CMK (cell line): Measurements from ENCODE around the gene KBTBD13.
"Not testable (repeated sequence)": the region's sequence is repeated elsewhere in the genome, so short reads cannot be mapped to it uniquely, and the experiment has no call there.

Experiments
- DNase-seq: peaks from one replicate; pipeline ENCODE4 v3.0.0-alpha.2; 2010; ENCODE audit warnings: low read depth

The KBTBD13 gene

GRCh38 chr15:65076486-65077290, at the start of gene KBTBD13:
TSS of gene KBTBD13 (plus strand) at chr15:65076746. CDS start at chr15:65076816, 70 bp downstream.
- DNase-seq, result no peak

GRCh38 chr15:65026756-65027155, 49.8 kb upstream of the KBTBD13 start:
- no peak for DNase-seq

DNA sequence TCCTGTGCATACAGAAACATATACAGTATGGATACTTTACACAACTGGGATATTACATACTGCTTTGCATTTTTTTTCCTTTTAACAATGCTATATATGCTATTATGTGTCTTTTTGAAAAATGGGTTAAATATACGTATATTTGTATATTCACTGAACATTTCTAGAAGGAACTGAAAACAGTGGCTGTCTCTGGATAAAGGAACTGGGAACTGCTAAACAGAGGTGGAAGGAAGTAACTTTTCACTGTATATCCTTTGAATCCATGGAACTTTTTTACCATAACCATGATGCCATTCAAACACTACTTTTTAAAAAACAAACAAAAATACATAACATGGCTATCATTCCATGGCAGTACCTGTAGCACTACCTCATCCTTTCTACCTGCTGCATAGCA, 49.0 kb upstream of the KBTBD13 start:
- DNase-seq, result no peak

- no peak for DNase-seq
Measured at GRCh38 chr15:65028338-65028737, 48.2 kb upstream of the KBTBD13 start.

DNA sequence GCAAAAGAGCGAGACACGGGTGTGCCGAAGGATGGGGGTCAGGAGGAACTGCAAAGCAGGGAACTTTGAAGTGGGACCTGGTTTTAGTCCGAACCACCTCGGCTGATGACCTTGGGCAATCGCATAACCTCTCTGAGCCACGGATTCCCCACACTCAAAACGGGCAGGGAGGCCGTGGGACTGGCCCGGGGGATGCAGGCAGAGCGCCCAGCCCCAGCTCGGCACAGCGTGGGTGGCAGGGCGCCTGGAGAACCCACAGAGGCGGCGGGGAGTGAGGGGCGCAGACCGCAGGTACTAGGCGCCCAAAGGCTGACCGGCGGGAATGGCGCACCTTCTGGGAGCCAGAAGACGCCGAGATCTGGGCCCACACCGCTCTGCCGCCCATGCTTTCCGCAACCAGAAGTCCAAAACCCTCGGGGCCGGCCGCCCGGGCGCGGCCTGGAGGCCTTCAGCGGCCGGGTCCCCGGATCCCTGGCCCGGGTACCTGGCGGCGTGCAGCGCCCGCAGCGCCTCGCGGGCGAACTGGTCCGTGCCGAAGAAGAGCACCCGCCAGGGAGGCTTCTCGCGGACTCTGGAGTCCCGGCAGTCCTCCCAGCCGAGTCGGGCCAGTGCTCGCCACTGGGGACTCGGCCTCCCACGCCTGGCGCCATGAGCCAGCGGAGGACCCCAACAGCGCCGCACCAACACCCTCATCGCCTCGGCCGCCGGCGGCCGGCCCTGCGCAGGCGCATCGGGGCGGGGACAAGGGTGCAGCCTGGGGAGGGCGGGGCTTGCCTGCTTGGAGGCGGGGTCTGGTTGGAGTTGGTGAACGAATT, 47.4 kb upstream of the KBTBD13 start, which contains the start of gene MTFMT:
TSS of gene MTFMT (minus strand) at position 719 of the 815 bp plus-strand sequence. CDS start at position 693, 26 bp downstream.
- peak; percentile 65 for DNase-seq

DNA sequence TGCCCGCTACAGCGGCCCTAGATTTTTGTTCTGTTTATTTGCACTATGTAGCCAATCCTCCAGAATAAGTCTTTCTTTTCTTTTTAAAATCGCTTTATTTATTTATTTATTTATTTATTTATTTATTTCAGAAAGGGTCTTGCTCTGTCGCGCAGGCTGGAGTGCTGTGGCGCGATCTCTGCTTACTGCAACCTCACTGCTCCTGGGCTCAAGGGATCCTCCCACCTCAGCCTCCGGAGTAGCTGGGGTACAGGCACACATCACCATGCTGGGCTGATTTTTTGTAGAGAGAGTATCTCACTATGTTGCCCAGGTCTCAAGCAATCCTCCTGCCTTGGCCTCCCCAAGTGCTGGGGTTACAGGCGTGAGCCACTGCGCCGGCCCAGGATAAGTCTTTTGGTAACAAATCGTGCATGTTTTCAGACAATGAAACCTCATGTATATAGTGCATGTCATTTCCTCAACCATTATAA, 46.8 kb upstream of the KBTBD13 start:
- no peak for DNase-seq

GRCh38 chr15:65032801-65033537, 43.6 kb upstream of the KBTBD13 start:
- DNase-seq, result no peak

- no peak for DNase-seq
Measured at GRCh38 chr15:65033659-65034269, 42.8 kb upstream of the KBTBD13 start.

GRCh38 chr15:65034719-65035118, 41.8 kb upstream of the KBTBD13 start:
- no peak for DNase-seq

- DNase-seq, result no peak
Measured at GRCh38 chr15:65037309-65037708, 39.2 kb upstream of the KBTBD13 start.

DNA sequence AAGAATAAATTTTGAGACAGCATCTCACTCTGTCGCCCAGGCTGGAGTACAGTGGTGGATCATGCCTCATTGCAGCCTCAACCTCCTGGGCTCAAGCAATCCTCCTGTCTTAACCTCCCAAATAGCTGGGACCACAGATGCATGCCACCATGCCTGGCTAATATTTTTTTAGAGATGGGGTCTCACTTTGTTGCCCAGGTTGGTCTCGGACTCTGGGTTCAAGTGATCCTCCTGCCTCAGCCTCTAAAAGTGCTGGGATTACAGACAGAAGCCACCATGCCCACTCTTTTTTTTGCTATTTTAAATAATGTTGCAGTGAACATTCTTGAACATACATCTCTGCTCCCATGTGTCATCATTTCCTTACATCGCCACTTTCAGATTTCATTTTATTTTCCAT, 38.1 kb upstream of the KBTBD13 start:
- no peak for DNase-seq

- DNase-seq, result no peak
Measured at GRCh38 chr15:65038836-65039235, 37.7 kb upstream of the KBTBD13 start.

- no peak for DNase-seq
Measured at GRCh38 chr15:65040461-65040860, 36.1 kb upstream of the KBTBD13 start.

DNA sequence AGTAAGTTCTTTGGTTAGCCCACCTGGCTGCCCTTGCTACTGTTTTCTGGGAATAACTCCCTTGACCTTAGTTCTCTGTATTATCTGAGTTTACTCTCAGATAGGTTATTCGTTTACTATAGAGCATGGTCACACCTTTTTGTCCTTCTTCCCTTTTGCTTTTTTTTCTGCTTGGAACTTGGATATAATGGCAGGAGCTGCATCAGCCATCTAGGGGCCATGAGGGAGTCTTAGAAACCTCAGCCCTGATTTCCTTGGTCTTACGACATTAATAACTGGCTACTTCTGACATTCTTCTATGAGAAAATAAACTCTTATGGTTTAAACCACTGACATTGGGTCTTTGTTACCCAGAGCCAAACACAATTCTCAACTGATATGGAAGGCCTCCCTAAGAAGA, 34.8 kb upstream of the KBTBD13 start:
- DNase-seq, result no peak

DNA sequence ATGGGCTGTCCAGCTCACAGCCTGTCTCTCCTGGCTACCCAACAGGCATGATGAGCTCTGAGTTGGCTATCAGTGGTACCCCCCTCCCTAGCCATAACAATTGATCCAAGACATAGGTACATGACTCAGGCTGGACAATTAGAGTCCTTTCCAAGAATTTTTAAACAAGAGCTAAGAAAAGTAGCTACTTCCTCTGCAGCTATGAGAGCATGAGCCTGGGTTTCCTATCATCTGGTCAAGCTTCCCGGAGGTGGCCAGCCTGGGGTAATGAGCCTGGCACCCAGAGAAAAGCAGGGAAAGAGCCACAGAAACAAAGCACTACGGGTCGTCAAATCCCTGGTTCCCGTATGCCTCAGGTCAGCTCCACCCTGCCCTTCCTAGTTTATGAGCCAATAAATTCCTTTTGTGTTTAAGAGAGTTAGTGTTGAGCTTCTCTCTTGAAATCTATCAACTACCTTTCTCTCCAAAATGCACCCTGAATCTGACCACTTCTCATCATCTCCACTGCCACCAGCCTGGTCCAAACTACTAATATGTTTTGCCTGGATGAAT, 33.7 kb upstream of the KBTBD13 start:
- DNase-seq, result no peak

DNA sequence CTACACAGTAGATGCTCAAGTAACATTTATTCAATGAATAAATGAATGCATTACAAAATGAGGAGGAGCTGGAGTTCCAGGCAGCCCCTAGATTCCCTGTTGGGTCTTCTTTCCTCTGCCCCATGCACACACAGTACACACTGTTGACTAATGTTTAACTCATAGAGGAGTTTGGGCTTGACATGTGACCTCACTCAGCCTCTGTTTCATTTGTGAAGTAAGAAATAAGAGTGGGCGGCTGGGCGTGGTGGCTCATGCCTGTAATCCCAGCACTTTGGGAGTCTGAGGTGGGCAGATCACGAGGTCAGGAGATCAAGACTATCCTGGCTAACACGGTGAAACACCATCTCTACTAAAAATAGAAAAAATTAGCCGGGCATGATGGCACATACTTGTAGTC, 32.3 kb upstream of the KBTBD13 start:
- not testable (repeated sequence) for DNase-seq

DNA sequence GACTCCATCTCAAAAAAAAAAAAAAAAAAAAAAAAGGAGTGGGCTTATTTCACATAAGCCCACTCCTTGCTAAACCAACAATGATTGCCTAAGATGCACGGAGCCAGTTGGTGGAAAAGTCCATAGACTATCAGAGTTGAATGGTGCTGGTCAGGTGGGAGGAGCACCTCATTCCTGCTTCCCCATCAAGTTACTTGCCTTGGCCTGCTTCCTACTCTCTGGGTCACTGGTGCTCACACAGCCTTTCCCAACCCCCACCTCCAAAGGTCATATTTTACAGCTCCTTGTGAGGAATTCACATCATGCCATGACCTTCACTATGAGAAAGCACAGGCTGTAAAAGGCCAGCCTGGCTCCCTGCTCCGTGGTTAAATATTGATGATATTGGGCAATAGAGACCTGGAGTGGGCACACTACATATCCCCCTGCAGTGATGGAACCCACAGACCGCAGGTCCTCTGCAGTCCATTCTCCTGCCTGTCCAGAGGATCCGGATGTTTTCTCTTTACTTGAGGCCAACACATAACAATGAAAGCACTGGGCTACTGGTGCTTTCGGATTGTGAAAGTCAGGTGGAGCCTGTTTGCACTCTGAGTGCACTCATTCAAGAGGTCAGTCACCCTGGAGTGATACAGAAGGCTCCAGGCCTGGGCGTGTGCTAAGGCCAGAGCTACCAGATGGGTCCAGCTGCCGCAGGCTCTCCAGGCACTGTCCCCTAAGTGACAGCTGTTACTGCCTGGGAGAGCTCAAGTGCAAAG, 31.6 kb upstream of the KBTBD13 start, which contains the start of gene SLC51B:
TSS of gene SLC51B (plus strand) at position 664 of the 758 bp plus-strand sequence. CDS start 4,618 bp downstream, outside the sequence.
- DNase-seq, result no peak

GRCh38 chr15:65048241-65048640, 28.3 kb upstream of the KBTBD13 start:
- no peak for DNase-seq

GRCh38 chr15:65049418-65049840, 27.1 kb upstream of the KBTBD13 start:
- peak; percentile 80 for DNase-seq

GRCh38 chr15:65050270-65050669, 26.3 kb upstream of the KBTBD13 start:
- no peak for DNase-seq

DNA sequence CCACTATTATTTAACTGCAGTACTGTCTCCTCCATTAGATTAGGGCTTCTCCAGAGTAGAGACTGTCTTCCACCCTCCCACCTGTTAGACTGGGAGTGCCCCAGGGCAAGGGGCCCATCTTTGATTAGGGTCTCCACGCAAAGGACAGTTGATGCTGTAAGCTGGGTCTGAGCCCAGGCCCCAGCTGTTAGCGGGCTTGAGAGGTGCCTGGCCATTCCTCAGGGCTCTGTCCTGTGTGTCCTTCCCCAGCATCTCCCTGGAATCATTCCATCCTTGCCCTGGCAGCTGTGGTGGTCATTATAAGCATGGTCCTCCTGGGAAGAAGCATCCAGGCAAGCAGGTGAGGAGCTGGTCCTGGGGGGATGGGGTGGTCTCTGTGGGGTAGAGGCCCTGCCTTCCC, 25.3 kb upstream of the KBTBD13 start:
- no peak for DNase-seq
